ENCODE data around the gene CCR1. TPM values are rescaled to one million over a fixed set of nuclear protein-coding genes. Genes with fewer than 3 reads are reported as not detected.
A peak's percentile ranks its signal among the peaks of the same experiment; 100 is the strongest.

CCR1 gene
- total RNA-seq, 1 experiment from 2014 or later: 0.28 TPM

DNA sequence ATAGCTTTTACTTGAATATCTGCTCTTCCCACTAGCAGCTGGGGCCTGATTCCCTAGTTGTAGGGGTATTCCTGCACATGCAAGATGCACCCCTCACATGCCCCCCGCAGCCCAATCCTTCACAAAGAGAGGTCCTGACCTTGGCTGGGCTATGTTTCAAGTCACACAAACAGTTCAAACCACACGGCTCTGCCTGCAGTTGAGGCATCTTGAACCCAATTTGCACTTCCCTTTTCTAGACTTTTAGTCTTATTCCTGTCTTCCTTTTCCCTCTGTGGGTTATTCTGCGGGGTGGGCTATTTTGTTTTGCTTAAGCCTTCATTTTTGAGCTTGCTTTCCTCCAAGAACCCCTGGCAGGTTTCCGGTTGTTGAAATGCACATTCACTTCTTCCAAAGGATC, 13.3 kb upstream of the CCR1 start:
- BruUV-seq (replicated peaks): no TSS peak
- TF ChIP-seq CTCF (conservative IDR thresholded peaks at IDR 0.05) (no peak), EZH2 (IDR thresholded peaks at IDR 0.05; ENCODE audit: low read depth) (no peak)
- ChIA-PET CTCF (interaction anchor here (0.6 kb wide), 1 partner anchor 637 kb away, joined by 11 read pairs; no protein-coding TSS in a partner anchor), POLR2A (ENCODE audit: unreplicated experiment) (no interaction called here)
- no peaks in the 10 kb centered on the region for H3K9me2 ChIP-seq (ENCODE audit: insufficient read depth)
- H3K36me3 ChIP-seq (ENCODE audit: low read depth): no peaks in the 10 kb centered on the region
- no peak overlapping the region for H3K27ac ChIP-seq
- H3K27me3 ChIP-seq (ENCODE audit: insufficient read depth, low read depth): no peaks in the 10 kb centered on the region
- H2AFZ ChIP-seq: no peak overlapping the region
- intact Hi-C loops (cut with micrococcal nuclease; ENCODE audit: unreplicated experiment): no loop called here
- H3K4me3 ChIP-seq: no peak overlapping the region
- no peaks in the 10 kb centered on the region for H3K4me1 ChIP-seq (replicated peaks; ENCODE audit: insufficient read depth)
- no peak overlapping the region for H3K4me2 ChIP-seq
- no peaks in the 10 kb centered on the region for H3K9me3 ChIP-seq (ENCODE audit: insufficient read depth, low read depth)
- no peaks in the 10 kb centered on the region for H3K79me2 ChIP-seq (ENCODE audit: low read depth)
- no peaks in the 10 kb centered on the region for H3F3A ChIP-seq (ENCODE audit: insufficient read depth, low read depth)
- no peaks in the 10 kb centered on the region for H4K20me1 ChIP-seq (ENCODE audit: insufficient read depth)
- no peak for DNase-seq

- Histone ChIP-seq H3K4me2 (no peak overlapping the region), H3K4me3 (no peak overlapping the region), H3K79me2 (ENCODE audit: low read depth) (no peaks in the 10 kb centered on the region), H3K27me3 (ENCODE audit: insufficient read depth, low read depth) (no peaks in the 10 kb centered on the region), H3F3A (ENCODE audit: insufficient read depth, low read depth) (no peaks in the 10 kb centered on the region), H3K9me2 (ENCODE audit: insufficient read depth) (no peaks in the 10 kb centered on the region), H3K36me3 (ENCODE audit: low read depth) (no peaks in the 10 kb centered on the region), H4K20me1 (ENCODE audit: insufficient read depth) (no peaks in the 10 kb centered on the region), H3K27ac (no peak overlapping the region), H2AFZ (no peak overlapping the region), H3K9me3 (ENCODE audit: insufficient read depth, low read depth) (no peaks in the 10 kb centered on the region), H3K4me1 (replicated peaks; ENCODE audit: insufficient read depth) (peaks cover 10% of the 10 kb centered on the region; the same call in 1 of the 2 replicates)
- DNase-seq: no peak
- CTCF ChIA-PET: no interaction called here
- TF ChIP-seq EZH2 (IDR thresholded peaks at IDR 0.05; ENCODE audit: low read depth) (no peak), CTCF (conservative IDR thresholded peaks at IDR 0.05) (no peak)
- POLR2A ChIA-PET (ENCODE audit: unreplicated experiment): no interaction called here
- intact Hi-C loops (cut with micrococcal nuclease; ENCODE audit: unreplicated experiment): no loop called here
- BruUV-seq (replicated peaks): no TSS peak
Measured at GRCh38 chr3:46218196-46218709, 10.1 kb upstream of the CCR1 start.

- intact Hi-C loops (cut with micrococcal nuclease; ENCODE audit: unreplicated experiment): no loop called here
- Histone ChIP-seq H3K36me3 (ENCODE audit: low read depth) (no peaks in the 10 kb centered on the region), H3K9me3 (ENCODE audit: insufficient read depth, low read depth) (no peaks in the 10 kb centered on the region), H3K4me1 (replicated peaks; ENCODE audit: insufficient read depth) (peaks cover 10% of the 10 kb centered on the region; the same call in 1 of the 2 replicates), H3K27me3 (ENCODE audit: insufficient read depth, low read depth) (no peaks in the 10 kb centered on the region), H2AFZ (no peak overlapping the region), H3K27ac (no peak overlapping the region), H3K4me2 (no peak overlapping the region), H3K79me2 (ENCODE audit: low read depth) (no peaks in the 10 kb centered on the region), H3K4me3 (no peak overlapping the region), H4K20me1 (ENCODE audit: insufficient read depth) (no peaks in the 10 kb centered on the region), H3F3A (ENCODE audit: insufficient read depth, low read depth) (no peaks in the 10 kb centered on the region), H3K9me2 (ENCODE audit: insufficient read depth) (no peaks in the 10 kb centered on the region)
- POLR2A ChIA-PET (ENCODE audit: unreplicated experiment): no interaction called here
- no peak for TF ChIP-seq EZH2 (IDR thresholded peaks at IDR 0.05; ENCODE audit: low read depth)
- no peak for TF ChIP-seq CTCF (conservative IDR thresholded peaks at IDR 0.05)
- BruUV-seq (replicated peaks): no TSS peak
- peak in 1 of 2 experiments; percentile 14 for DNase-seq
- CTCF ChIA-PET: interaction anchor here (0.6 kb wide), 1 partner anchor 200 kb away, joined by 3 read pairs; no protein-coding TSS in a partner anchor
Measured at GRCh38 chr3:46215810-46216414, 7.8 kb upstream of the CCR1 start.
